Measurements from ENCODE around the gene IL17RB. TPM values are rescaled to one million over a fixed set of nuclear protein-coding genes. Genes with fewer than 3 reads are reported as not detected.

Gene IL17RB
- total and polyA plus RNA-seq, 2 of the 8 experiments (the other 6 are each of a cell fraction or from before 2014, with no cell fraction given), result 7.0 to 24.6 TPM

DNA sequence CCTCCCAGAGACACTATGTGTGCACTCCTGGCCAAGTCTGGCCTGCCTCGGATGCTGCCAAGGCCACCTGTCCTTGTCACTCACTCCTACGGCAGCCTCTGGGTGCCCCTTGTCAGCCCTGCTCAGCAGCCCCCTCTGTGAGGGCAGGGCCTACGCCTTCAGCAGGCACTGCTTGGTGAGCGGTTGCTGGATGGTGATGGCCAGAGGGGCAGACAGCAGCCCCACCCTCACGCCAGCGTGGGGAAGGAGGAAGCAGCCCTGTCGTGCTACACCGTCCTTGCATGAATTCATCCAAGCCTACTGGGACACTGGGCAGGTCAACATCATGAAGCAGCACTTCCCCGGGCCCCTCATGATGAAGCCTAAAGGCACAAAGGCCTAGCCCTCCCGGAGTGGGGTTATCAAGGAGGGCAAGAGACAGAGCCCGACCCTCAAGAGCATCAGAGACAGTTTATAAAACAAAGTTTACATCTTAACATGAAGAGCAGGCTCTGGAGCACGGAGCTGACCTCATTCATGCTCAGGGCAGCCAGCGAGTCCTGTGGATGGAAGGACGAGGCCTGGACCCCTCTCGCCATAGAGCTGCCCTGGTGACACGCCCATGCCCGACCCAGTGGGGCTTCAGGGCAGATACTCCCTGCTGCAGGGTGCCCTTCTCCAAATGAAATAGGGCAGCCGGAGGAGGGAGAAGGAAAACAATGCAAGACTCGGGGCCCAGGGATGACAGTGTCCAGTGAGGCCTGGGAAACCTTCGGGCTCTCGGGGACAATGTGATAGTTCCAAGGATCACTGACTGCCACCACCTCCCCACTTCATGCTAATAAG is 25.4 kb upstream of the IL17RB start:
- CTCF ChIA-PET (ENCODE audit: partially characterized antibody), result interaction anchor here (1.0 to 1.8 kb wide), 3 partner anchors 10 to 110 kb away, joined by 3 to 6 read pairs (median 4); no protein-coding TSS in a partner anchor
- Histone ChIP-seq H3K9me3 (ENCODE audit: insufficient read depth in 2 of 2, low read depth in 1 of 2, low read length in 1 of 2) (no peaks in the 10 kb centered on the region), H3K4me1 (replicated peaks in 1 of 4; ENCODE audit: control insufficient read depth in 3 of 4, insufficient read depth in 4 of 4, low read length in 3 of 4) (peaks cover 0 to 3% (median 1%) of the 10 kb centered on the region in 4 experiments; a peak in 1 of 7 replicates), H3K4ac (replicated peaks; ENCODE audit: insufficient read length, low read depth, low read length) (no peak overlapping the region), H2AFZ (ENCODE audit: low read length) (no peak overlapping the region), H2BK12ac (ENCODE audit: low read depth, low read length) (no peak overlapping the region), H3K79me2 (ENCODE audit: control insufficient read depth in 1 of 2, insufficient read depth in 2 of 2, low read length in 2 of 2) (no peaks in the 10 kb centered on the region), H3K4me3 (ENCODE audit: extremely low read depth in 1 of 4, insufficient read depth in 2 of 4, low read depth in 3 of 4, low read length in 4 of 4) (no peak overlapping the region), H3K23me2 (ENCODE audit: low read depth, low read length) (no peaks in the 10 kb centered on the region), H4K91ac (replicated peaks; ENCODE audit: insufficient read length, low read length) (no peak overlapping the region), H2BK20ac (ENCODE audit: low read length) (no peak overlapping the region), H3K23ac (ENCODE audit: insufficient read length) (no peak overlapping the region), H3K18ac (ENCODE audit: extremely low read depth, low read length) (no peak overlapping the region), H2BK5ac (ENCODE audit: low read depth, low read length) (no peak overlapping the region), H3K4me2 (ENCODE audit: insufficient read depth in 1 of 2, low read depth in 2 of 2, low read length in 2 of 2) (no peak overlapping the region), H3K56ac (replicated peaks; ENCODE audit: insufficient read length, low read depth, low read length) (no peak overlapping the region), H3K9ac (replicated peaks in 1 of 4; ENCODE audit: extremely low read depth in 1 of 4, low read depth in 3 of 4, low read length in 3 of 4) (no peak overlapping the region), H4K20me1 (replicated peaks in 1 of 2; ENCODE audit: control insufficient read depth in 1 of 2, insufficient read depth in 2 of 2, low read length in 2 of 2) (peaks cover 3% of the 10 kb centered on the region in 2 experiments), H4K8ac (ENCODE audit: extremely low read depth, insufficient read depth, low read length) (no peak overlapping the region), H3K14ac (ENCODE audit: insufficient read length) (no peak overlapping the region), H2BK15ac (ENCODE audit: low read length) (no peak overlapping the region), H4K5ac (ENCODE audit: insufficient read length, low read depth, low read length) (no peak overlapping the region), H3K36me3 (ENCODE audit: control insufficient read depth in 2 of 4, insufficient read depth in 4 of 4, low read length in 3 of 4) (peaks cover 6 to 23% (median 15%) of the 10 kb centered on the region in 4 experiments; a peak in 7 of 8 replicates), H2AK5ac (ENCODE audit: low read depth, low read length) (no peak overlapping the region), H3K27ac (ENCODE audit: low read depth, low read length) (no peak overlapping the region), H3K79me1 (ENCODE audit: low read depth, low read length) (no peaks in the 10 kb centered on the region), H2BK120ac (replicated peaks; ENCODE audit: low read depth, low read length) (no peak overlapping the region), H3K27me3 (replicated peaks in 1 of 4; ENCODE audit: control insufficient read depth in 3 of 4, extremely low read depth in 1 of 4, insufficient read depth in 3 of 4, low read length in 3 of 4) (no peaks in the 10 kb centered on the region)
- POLR2A ChIA-PET (ENCODE audit: partially characterized antibody), result no interaction called here
- FAIRE-seq (no peak), DNase-seq (ENCODE audit: low read depth in 1 of 2, low spot score in 2 of 2) (no peak)
- WGBS, 2 experiments (ENCODE audit: extremely low coverage in 1 of 2, insufficient coverage in 1 of 2, insufficient read length in 1 of 2, insufficient replicate concordance in 2 of 2, low coverage in 1 of 2, low lambda C conversion rate in 2 of 2, missing lambda C conversion rate in 1 of 2), result 82% methylated on average over 21 of the region's 21 CpGs; no CpG with 5 or more reads in 1 of the 2 experiments
- TF ChIP-seq, protein P1, sequence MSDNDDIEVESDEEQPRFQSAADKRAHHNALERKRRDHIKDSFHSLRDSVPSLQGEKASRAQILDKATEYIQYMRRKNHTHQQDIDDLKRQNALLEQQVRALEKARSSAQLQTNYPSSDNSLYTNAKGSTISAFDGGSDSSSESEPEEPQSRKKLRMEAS (IDR thresholded peaks at IDR 0.05), result no peak
- no peak for TF ChIP-seq NRF1 (IDR thresholded peaks at IDR 0.05; ENCODE audit: low read depth, low read length)
- no peak for TF ChIP-seq PHF8 (conservative IDR thresholded peaks at IDR 0.05; ENCODE audit: low read depth, low read length)
- no peak for TF ChIP-seq BRCA1 (IDR thresholded peaks at IDR 0.05; ENCODE audit: low read depth, low read length)
- TF ChIP-seq RXRA (IDR thresholded peaks at IDR 0.05; ENCODE audit: insufficient read depth, low read depth, low read length), result no peak
- no peak for TF ChIP-seq SRF (IDR thresholded peaks at IDR 0.05; ENCODE audit: low read depth, low read length)
